Fibroblast of mammary gland (primary cell): Measurements from ENCODE around the gene USP7.
A peak's percentile ranks its signal among the peaks of the same experiment; 100 is the strongest.

Experiments
- DNase-seq: peaks from one replicate; pipeline ENCODE4 v3.0.0-alpha.2; 2010; ENCODE audit warnings: low read depth
- H3K4me3 ChIP-seq: 2 replicates; pipeline ENCODE4 v1.5.1; 2011; ENCODE audit warnings: low read depth, mild to moderate bottlenecking, low read length, moderate library complexity; ENCODE audit not compliant: control insufficient read depth
- CTCF ChIP-seq: conservative IDR thresholded peaks from 2 replicates; pipeline ENCODE4 v1.5.1; 2011; ENCODE audit warnings: low read depth, low read length, inconsistent platforms; ENCODE audit not compliant: control insufficient read depth, insufficient read depth

The USP7 gene

GRCh38 chr16:8869212-8869987 is 94.3 kb downstream of the USP7 start:
- H3K4me3 ChIP-seq, result peak overlapping the region; percentile 47
- TF ChIP-seq CTCF, result no peak
- no peak for DNase-seq

GRCh38 chr16:8868416-8869211 is 95.1 kb downstream of the USP7 start, which contains the start of gene CARHSP1:
Gene CARHSP1 (minus strand): TSS chr16:8869006. CDS start chr16:8859328, 9,678 bp downstream.
- DNase-seq, result peak; percentile 84
- peak within 1 kb of the TSS; percentile 72 for H3K4me3 ChIP-seq
- TF ChIP-seq CTCF, result no peak

GRCh38 chr16:8867932-8868415 is 95.7 kb downstream of the USP7 start:
- TF ChIP-seq CTCF, result no peak
- DNase-seq, result no peak
- H3K4me3 ChIP-seq, result peak overlapping the region; percentile 72

- TF ChIP-seq CTCF, result no peak
- H3K4me3 ChIP-seq, result peak overlapping the region; percentile 72
- DNase-seq, result no peak
Measured at GRCh38 chr16:8867216-8867931, 96.3 kb downstream of the USP7 start.

GRCh38 chr16:8866884-8867215 is 96.9 kb downstream of the USP7 start:
- no peak for DNase-seq
- no peak for TF ChIP-seq CTCF

GRCh38 chr16:8866118-8866883 is 97.4 kb downstream of the USP7 start:
- H3K4me3 ChIP-seq, result peak overlapping the region; percentile 72
- no peak for TF ChIP-seq CTCF
- DNase-seq, result peak; percentile 34

More at GRCh38 chr16:8866884-8867215, 96.9 kb downstream of the USP7 start:
- peak overlapping the region; percentile 72 for H3K4me3 ChIP-seq
